Measurements from ENCODE around the gene MANSC1.

GRCh38 chr12:12282761-12283425 is 67.1 kb downstream of the MANSC1 start:
- no peak for TF ChIP-seq EZH2 (IDR thresholded peaks at IDR 0.05)
- no peak for TF ChIP-seq FOXP2 (optimal IDR thresholded peaks at IDR 0.05; ENCODE audit: control extremely low read depth, extremely low read length, insufficient read depth)

All from SK-N-MC (cell line).